GM21576 (cell line): Measurements from ENCODE around the gene OTOF.

Experiments
- ATAC-seq: cut with Tn5 transposase; IDR thresholded peaks from one replicate; pipeline ENCODE4 v1.9.1; 2021; ENCODE audit warnings: mild to moderate bottlenecking, moderate library complexity; ENCODE audit not compliant: unreplicated experiment

The OTOF gene

GRCh38 chr2:26477911-26478253 is at the start of gene OTOF:
OTOF (minus strand) TSS chr2:26478124.
- no peak for ATAC-seq

DNA sequence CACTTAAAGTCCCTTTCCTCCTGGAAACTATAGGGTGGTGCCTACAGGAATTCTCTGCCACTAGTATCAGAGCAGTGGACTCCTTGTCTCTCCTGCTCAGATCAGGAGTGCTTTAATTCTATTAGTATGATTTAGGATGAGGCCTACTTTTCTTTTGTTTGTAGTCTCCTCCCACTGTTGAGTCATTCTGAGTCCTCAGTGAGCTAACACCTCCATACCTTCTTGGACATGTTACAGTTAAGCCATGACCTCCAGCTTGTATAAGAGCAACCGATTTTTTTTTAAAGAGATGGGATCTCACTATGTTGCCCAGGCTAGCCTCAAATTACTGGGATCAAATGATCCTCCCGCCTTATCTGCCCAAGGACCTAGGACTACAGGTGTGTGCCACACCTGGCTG is 48.7 kb upstream of the OTOF start:
- no peak for ATAC-seq

- ATAC-seq, result no peak
These were observed 48.2 kb upstream of the OTOF start for GRCh38 chr2:26526105-26526504.

DNA sequence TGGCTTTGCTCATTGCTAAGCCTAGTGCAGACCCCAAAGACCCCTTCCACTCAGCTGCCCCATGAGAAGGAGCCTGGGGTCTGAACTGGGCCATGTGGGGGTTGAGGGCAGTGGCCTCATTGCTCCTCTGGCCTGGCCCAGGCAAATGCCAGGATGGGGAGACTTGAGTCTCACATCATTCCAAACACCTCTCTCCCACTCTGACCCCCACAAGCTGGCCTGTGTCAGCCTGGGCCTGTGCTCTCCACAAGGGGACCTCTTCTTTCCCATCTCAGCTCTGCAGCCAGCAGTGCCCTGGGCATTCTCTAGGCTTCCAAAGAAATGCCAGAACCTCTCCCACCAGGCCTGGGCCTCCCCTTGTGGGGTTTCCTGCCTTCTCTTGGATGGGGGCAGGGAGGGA is 45.8 kb upstream of the OTOF start:
- no peak for ATAC-seq

DNA sequence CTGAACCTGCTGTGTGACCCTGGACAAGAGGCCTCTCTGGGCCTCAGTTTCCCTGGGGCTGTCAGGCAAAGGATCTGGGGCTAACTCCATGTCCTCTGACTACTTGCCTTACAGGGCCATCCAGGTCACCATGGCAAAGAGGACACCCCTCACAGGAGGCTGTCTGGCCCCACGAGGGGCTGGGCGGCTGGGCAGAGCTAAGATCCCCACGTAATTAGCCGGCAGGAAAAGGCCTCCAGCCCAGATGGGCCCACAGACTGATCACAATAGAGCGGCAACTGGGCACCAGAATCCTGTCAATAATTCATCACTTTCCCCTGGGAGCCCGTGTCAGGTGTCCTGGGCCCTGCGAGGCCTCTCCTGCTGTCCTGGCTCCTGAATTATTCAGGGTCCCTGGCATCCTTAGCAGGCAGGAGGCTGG is 44.8 kb upstream of the OTOF start:
- ATAC-seq, result no peak

DNA sequence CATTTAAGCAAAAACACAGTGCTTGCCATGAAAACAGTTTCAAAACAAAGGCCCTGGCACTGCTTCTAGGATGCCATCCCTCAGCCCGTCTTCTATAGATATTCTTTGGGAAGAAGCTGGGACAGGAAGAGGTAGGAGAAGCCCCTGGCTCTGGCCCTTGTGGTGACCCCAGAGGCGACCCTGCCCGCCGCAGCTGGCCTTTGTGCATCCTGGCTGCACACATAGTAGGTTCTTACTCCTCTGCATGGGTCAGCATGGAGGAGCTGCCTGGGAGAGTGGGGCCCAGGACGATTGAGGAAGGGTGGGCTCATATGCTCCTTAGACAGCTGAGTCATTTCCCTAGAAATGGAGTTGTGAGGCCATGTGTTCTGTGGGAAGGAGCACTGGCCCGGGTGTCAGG is 44.4 kb upstream of the OTOF start:
- ATAC-seq, result no peak

GRCh38 chr2:26521913-26522180 is 43.9 kb upstream of the OTOF start:
- no peak for ATAC-seq

GRCh38 chr2:26521054-26521912 is 43.4 kb upstream of the OTOF start:
- ATAC-seq, result no peak

- ATAC-seq, result no peak
These were observed 42.2 kb upstream of the OTOF start for GRCh38 chr2:26520148-26520449.

DNA sequence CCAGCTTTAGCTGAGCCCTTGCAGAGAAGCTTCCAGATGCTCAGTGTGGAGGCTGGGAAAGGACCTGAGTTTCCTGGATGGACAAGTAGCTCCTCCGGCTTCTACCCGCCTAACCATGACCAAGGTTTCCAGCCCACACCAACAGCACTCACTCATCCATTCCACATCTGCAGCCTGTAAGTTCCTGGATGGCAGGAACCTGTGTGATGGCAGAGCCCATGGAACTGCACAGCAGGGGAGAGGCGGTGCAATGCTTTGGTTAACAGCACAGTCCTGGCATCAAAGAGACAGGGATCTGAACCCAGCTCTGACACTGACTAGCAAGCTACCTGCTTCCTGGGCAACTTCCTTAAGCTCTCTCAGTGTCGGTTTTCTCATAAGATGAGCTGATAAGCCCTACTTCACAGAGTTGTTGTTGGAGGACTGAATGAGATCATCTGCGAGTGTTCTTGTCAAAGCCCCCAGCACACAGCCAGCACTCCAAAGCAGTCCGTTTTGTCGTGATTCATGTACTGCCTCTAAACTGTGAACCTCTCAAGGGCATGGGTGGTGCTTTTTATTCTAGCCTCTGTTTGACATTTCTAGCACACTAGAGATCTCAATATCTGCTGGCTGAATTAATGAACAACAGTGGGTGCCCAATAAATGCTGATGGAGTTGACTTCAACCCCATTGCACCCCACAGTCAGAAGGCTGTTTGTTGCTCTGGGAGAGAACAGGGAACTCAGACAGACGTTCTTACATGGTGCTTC is 41.6 kb upstream of the OTOF start:
- ATAC-seq, result no peak

- no peak for ATAC-seq
These were observed 38.9 kb upstream of the OTOF start for GRCh38 chr2:26516781-26517180.

DNA sequence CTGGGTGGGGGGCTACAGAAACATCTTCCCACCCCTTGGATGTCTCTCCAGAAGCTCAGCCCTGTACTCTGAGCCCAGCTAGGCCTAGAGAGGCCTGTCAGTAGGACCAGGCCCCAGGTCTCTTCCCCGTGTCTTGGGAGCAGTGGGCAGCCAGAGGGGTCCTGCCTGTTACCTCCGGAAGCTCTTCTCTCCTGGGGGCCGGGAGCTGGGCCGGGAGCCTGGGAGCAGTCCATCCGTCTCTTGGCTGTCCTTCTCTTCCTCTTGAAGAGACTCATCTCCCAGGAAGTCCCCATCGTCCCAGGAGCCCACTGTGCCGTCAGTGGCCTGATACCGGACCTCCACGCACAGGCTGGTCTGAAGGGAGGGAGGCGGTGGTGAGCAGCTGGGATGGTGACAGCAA is 38.3 kb upstream of the OTOF start:
- no peak for ATAC-seq

GRCh38 chr2:26515771-26516170 is 37.8 kb upstream of the OTOF start:
- no peak for ATAC-seq

DNA sequence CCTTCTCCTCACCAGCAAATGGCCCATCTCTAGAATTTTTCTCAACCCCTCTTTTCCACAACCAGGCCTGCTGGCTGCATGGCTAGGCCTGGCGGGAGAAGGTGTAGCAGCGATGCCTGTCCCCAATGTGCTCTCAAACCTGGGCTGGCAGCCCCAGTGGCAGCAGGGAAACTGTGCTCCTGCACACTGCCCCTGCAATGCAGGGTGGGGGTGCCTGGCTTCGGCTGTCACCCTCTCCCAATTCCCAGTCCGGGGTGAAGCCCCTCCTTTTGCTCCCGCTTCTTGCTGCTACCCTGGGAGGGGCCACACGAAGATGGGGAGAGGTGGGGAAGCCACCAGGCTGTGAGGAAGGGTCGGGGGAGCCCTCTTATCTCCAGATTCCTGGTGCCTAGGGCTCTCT is 36.1 kb upstream of the OTOF start:
- no peak for ATAC-seq

- no peak for ATAC-seq
These were observed 35.3 kb upstream of the OTOF start for GRCh38 chr2:26513261-26513660.

DNA sequence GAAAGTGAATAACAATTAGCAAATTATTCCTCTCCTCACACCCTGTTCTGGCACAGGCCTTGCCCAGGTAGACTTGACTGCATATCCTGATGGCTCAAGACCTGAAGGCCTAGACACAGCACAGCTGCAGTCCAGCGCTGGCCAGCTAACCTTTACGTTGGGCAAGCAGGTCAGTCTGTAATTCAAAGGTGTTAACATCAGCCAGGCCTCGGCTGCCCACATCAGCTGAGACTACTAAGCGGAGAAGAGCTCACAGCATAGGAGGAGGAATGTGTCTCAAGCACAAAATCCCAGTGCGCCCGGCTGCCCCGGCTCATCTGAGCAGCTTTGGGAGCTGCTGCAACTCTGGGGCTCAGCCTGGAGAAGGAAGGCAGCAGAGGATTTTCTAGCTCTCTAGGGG is 33.5 kb upstream of the OTOF start:
- no peak for ATAC-seq

DNA sequence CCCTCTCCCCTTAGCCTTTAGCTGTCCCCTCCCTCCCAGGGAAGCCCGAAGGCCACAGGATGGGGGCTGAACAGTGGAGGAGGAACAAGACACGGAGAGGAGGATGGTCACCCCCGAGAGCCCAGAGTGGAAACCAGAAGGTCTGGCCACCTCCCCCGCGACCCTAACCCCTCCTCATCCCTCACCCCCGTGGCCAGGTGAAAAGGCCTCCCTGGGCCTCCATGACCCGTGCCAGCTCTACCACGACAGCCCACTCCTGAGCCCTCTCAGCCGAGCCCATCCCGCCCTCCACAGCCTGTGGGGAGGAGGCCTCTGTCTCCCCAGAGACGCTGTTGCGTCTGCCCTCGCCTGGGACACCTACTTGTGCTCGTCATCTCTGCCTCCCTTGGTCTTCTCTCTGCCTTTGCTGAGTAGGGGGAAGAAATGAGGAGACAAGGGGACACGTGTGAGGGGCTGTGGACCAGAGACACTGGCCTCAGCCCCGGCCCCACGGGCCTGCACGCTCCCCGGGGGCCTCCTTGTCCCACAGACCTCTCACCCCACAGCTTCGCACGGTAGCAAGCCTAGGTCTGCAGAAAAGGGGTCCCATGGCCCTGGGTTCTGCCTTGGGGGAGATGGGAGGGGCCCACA is 32.5 kb upstream of the OTOF start:
- no peak for ATAC-seq

GRCh38 chr2:26509141-26509540 is 31.2 kb upstream of the OTOF start:
- no peak for ATAC-seq

DNA sequence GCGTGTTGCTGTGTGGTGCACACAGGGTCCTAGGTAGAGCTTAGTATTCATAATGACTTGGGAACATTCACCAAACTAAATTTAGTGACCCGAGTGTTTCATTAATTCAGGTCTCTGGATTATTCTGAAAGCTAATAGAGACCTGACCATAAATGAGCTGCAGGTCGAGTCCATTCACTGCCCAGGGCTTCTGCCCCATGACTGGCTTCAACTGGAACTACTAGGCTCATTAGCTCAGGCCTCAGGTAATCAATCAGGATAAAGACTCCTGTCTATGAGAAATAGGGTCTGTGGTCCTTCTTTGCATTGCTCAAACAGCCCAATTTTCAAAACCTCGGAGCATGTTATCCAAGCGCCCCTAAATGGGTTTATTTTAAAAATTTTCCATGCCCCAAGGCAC is 30.0 kb upstream of the OTOF start:
- ATAC-seq, result no peak

- no peak for ATAC-seq
These were observed 29.2 kb upstream of the OTOF start for GRCh38 chr2:26507088-26507487.

GRCh38 chr2:26506279-26506678 is 28.4 kb upstream of the OTOF start:
- ATAC-seq, result no peak

DNA sequence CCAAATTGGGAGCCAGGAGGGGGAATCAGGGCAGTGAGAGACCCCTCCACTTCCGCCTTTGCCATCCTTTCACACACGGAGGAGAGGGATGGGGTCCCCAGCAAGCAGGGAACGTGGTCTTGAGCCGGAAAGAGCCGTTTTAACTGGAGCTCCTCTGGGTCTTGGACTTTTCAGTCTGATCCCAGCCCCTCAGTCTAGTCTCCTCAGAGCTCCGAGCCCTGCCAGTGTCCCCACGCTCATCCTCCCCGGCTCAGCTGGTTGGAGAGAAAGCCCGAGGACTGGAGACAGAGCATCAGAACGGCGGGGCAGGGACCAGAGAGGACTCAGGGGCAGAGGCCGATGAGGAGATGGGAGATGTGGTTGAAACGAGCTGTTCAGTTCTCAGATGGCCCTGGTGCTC is 26.1 kb upstream of the OTOF start:
- ATAC-seq, result no peak
